Right atrium auricular region (tissue), 2 donors: ENCODE results near the gene HP1BP3. TPM values are rescaled to one million over a fixed set of nuclear protein-coding genes. Genes with fewer than 3 reads are reported as not detected.

Source experiments
- DNase-seq: peaks from one replicate; pipeline ENCODE4 v3.0.0-alpha.2; 2019; ENCODE audit warnings: low spot score
- H3K27ac ChIP-seq, 2 donors: fragments of 200-600 bp; sonication (generic); 1 replicate in 1 of 2; 2 replicates in 1 of 2; pipeline ENCODE4 v1.5.1; 2016 to 2019
- H3K27me3 ChIP-seq, 2 donors: fragments of 200-600 bp; sonication (generic); one replicate each; pipeline versions ENCODE4 v1.5.1 to v1.6.0; 2017 to 2019
- H3K36me3 ChIP-seq: fragments of 200-600 bp; sonication (generic); one replicate; pipeline ENCODE4 v1.5.1; 2016
- H3K4me1 ChIP-seq, 2 donors: fragments of 200-600 bp; sonication (generic); one replicate each; pipeline versions ENCODE4 v1.5.1 to v1.6.0; 2017 to 2019
- H3K4me3 ChIP-seq, 2 donors: fragments of 200-600 bp; sonication (generic); 1 replicate in 1 of 2; 2 replicates in 1 of 2; pipeline ENCODE4 v1.5.1; 2017 to 2019; ENCODE audit warnings: mild to moderate bottlenecking in 1 of 2, moderate library complexity in 1 of 2
- H3K9me3 ChIP-seq, 2 donors: fragments of 200-600 bp; sonication (generic); one replicate each; pipeline ENCODE4 v1.5.1; 2019
- total RNA-seq, 2 donors: library from RNA; depleted of rRNA; stranded (reverse); fragments of >200 nt; gene quantifications; one replicate each; pipeline ENCODE4 v1.1.0, GENCODE V29; 2016
- TF ChIP-seq, protein P1 (sequence below), 2 donors: fragments of 200-600 bp; sonication (generic); IDR thresholded peaks; one replicate each; pipeline ENCODE4 v1.5.1; 2019; ENCODE audit warnings: antibody characterized with exemption in 2 of 2

Gene HP1BP3
- total RNA-seq, 2 donors from 2014 or later, result 106 to 115 TPM

- Histone ChIP-seq H3K4me3 (no peak overlapping the region), H3K36me3 (no peaks in the 10 kb centered on the region), H3K9me3 (no peaks in the 10 kb centered on the region), H3K4me1 (peaks cover 0 to 22% of the 10 kb centered on the region in 2 donors), H3K27me3 (peaks cover 0 to 4% of the 10 kb centered on the region in 2 donors), H3K27ac (no peak overlapping the region)
- TF ChIP-seq, protein P1, sequence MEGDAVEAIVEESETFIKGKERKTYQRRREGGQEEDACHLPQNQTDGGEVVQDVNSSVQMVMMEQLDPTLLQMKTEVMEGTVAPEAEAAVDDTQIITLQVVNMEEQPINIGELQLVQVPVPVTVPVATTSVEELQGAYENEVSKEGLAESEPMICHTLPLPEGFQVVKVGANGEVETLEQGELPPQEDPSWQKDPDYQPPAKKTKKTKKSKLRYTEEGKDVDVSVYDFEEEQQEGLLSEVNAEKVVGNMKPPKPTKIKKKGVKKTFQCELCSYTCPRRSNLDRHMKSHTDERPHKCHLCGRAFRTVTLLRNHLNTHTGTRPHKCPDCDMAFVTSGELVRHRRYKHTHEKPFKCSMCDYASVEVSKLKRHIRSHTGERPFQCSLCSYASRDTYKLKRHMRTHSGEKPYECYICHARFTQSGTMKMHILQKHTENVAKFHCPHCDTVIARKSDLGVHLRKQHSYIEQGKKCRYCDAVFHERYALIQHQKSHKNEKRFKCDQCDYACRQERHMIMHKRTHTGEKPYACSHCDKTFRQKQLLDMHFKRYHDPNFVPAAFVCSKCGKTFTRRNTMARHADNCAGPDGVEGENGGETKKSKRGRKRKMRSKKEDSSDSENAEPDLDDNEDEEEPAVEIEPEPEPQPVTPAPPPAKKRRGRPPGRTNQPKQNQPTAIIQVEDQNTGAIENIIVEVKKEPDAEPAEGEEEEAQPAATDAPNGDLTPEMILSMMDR (IDR thresholded peaks at IDR 0.05), result no peak
- peak; percentile 51 for DNase-seq
These were observed 58.5 kb downstream of the HP1BP3 start for GRCh38 chr1:20728371-20729154.

GRCh38 chr1:20727746-20728316 is 59.3 kb downstream of the HP1BP3 start:
- peaks cover 0 to 15% of the 10 kb centered on the region in 2 donors for H3K4me1 ChIP-seq
- peak; percentile 47 for DNase-seq
- H3K36me3 ChIP-seq, result no peaks in the 10 kb centered on the region
- no peak overlapping the region for H3K4me3 ChIP-seq
- no peaks in the 10 kb centered on the region for H3K9me3 ChIP-seq
- H3K27ac ChIP-seq, result no peak overlapping the region
- H3K27me3 ChIP-seq, result peaks cover 0 to 4% of the 10 kb centered on the region in 2 donors
- TF ChIP-seq, protein P1 (IDR thresholded peaks at IDR 0.05), result no peak

DNA sequence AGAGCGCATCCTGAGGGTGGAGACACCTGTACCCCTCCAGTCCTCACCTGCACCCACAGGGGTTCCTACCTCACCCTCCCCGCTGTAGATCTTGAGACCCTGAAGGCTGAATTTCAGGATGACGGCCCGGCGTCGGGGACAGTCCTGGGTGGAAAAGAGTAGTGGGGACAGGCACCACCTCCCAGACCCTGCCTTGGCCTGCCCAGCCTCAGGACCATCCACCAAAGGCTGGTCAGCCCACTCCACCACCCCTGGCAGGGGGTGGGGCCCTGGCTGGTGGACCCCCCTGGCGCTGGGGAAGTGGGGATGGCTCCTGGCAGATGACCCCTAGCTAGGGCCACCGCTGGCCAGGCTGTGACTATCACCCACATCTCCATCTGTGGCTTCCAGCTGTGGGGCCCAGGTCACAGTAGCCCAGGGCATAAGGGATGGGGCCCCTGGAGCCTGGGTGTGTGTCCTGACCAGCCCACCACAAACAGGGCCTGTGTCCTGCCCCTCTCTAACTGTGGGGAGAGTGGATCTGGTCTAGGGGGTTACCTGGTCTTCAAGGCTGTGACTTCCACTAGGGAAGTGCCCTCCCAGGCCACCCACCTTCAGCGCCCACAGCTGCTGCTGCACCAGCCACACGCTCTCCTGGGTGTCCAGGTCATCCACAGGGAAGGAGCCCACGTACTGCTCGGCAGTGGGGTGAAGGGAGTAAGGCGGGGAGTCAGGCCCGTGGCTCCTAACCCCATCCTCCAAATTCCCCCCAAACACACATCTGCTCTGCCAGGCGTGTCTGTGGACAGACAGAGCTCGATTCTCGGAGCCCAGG is 60.0 kb downstream of the HP1BP3 start:
- Histone ChIP-seq H3K9me3 (no peaks in the 10 kb centered on the region), H3K36me3 (no peaks in the 10 kb centered on the region), H3K4me3 (no peak overlapping the region), H3K4me1 (peaks cover 0 to 8% of the 10 kb centered on the region in 2 donors), H3K27ac (no peak overlapping the region), H3K27me3 (peaks cover 0 to 4% of the 10 kb centered on the region in 2 donors)
- no peak for DNase-seq
- TF ChIP-seq, protein P1 (IDR thresholded peaks at IDR 0.05), result no peak

- H3K27ac ChIP-seq, result no peak overlapping the region
- no peaks in the 10 kb centered on the region for H3K36me3 ChIP-seq
- DNase-seq, result no peak
- no peaks in the 10 kb centered on the region for H3K9me3 ChIP-seq
- TF ChIP-seq, protein P1 (IDR thresholded peaks at IDR 0.05), result no peak
- peaks cover 0 to 3% of the 10 kb centered on the region in 2 donors for H3K4me1 ChIP-seq
- no peak overlapping the region for H3K4me3 ChIP-seq
- no peaks in the 10 kb centered on the region for H3K27me3 ChIP-seq
These were observed 60.8 kb downstream of the HP1BP3 start for GRCh38 chr1:20726118-20726911.
